GM12878 (cell line): ENCODE data around the gene MRRF. TPM values are rescaled to one million over a fixed set of nuclear protein-coding genes. Genes with fewer than 3 reads are reported as not detected.
"Not testable (repeated sequence)": the region's sequence is repeated elsewhere in the genome, so short reads cannot be mapped to it uniquely, and the experiment has no call there.

Source experiments
- ATAC-seq: fragments of 200-7000 bp; cut with Tn5 transposase; 3 replicates; pipeline ENCODE4 v1.9.1; 2020; ENCODE audit warnings: mild to moderate bottlenecking, moderate library complexity
- BruUV-seq: library from RNA; stranded (reverse); fragments of 400-500 nt; replicated peaks from 2 replicates; lab custom pipeline; 2021; lab: Mats Ljungman, UMichigan
- CTCF ChIA-PET: fragments of 300-600 bp; sonication (Branson Sonifier 250); formaldehyde crosslinking; extraction: SDS; loops from one replicate; lab custom pipeline; 2021; ENCODE audit warnings: inconsistent platforms; lab: Yijun Ruan, JAX
- POLR2A ChIA-PET: fragments of 350-600 bp; formaldehyde crosslinking; extraction: SDS; loops from one replicate; lab custom pipeline; 2021; ENCODE audit warnings: inconsistent platforms; lab: Charles Lee
- RAD21 ChIA-PET: fragments of 300-600 bp; sonication (Branson Sonifier 250); formaldehyde crosslinking; loops from one replicate; lab custom pipeline; 2023; ENCODE audit warnings: antibody characterized with exemption; ENCODE audit not compliant: unreplicated experiment; lab: Charles Lee
- SMC1A ChIA-PET: fragments of 300-600 bp; sonication (Branson Sonifier 250); formaldehyde crosslinking; loops from one replicate; lab custom pipeline; 2023; ENCODE audit not compliant: unreplicated experiment, uncharacterized antibody; lab: Charles Lee
- DNase-seq: peaks from one replicate; pipeline ENCODE4 v3.0.0-alpha.2; 2011; ENCODE audit warnings: low read depth, low spot score
- FAIRE-seq: peaks from 3 replicates; lab custom pipeline; 2011; peaks lifted over from hg19 to GRCh38; lab: Jason Lieb, UNC
- H2AFZ ChIP-seq: 2 replicates; pipeline ENCODE4 v1.6.0; 2011; ENCODE audit warnings: low read depth, low read length, control low read depth; ENCODE audit not compliant: control insufficient read depth
- H3K27ac ChIP-seq: 2 replicates; pipeline ENCODE4 v1.5.1; 2011; ENCODE audit warnings: control low read depth; ENCODE audit not compliant: control insufficient read depth, insufficient read depth
- H3K27me3 ChIP-seq, 2 experiments: replicated peaks in 1 of 2; 2 replicates each; pipeline versions ENCODE4 v1.6.0 to v1.6.1; 2011; ENCODE audit warnings: low read length in 1 of 2; ENCODE audit not compliant: control insufficient read depth in 2 of 2, insufficient read depth in 2 of 2
- H3K36me3 ChIP-seq, 2 experiments: 2 replicates each; pipeline ENCODE4 v1.5.1; 2011; ENCODE audit warnings: low read length in 1 of 2; ENCODE audit not compliant: control insufficient read depth in 2 of 2, insufficient read depth in 2 of 2
- H3K4me1 ChIP-seq: 2 replicates; pipeline ENCODE4 v1.6.1; 2011; ENCODE audit warnings: mild to moderate bottlenecking, low read length, moderate library complexity, mixed read lengths; ENCODE audit not compliant: control insufficient read depth, insufficient read depth
- H3K4me2 ChIP-seq: 2 replicates; pipeline ENCODE4 v1.6.0; 2011; ENCODE audit warnings: control low read depth; ENCODE audit not compliant: control insufficient read depth, insufficient read depth
- H3K4me3 ChIP-seq: fragments of 200-600 bp; sonication (generic); 2 replicates; pipeline ENCODE4 v1.5.1; 2016
- H3K79me2 ChIP-seq: 2 replicates; pipeline ENCODE4 v1.6.0; 2011; ENCODE audit warnings: low read length; ENCODE audit not compliant: control insufficient read depth, insufficient read depth
- H3K9ac ChIP-seq: 2 replicates; pipeline ENCODE4 v1.8.0; 2011; ENCODE audit warnings: low read length, control low read depth, mixed read lengths; ENCODE audit not compliant: control insufficient read depth, insufficient read depth
- H3K9me3 ChIP-seq: replicated peaks from 3 replicates; pipeline ENCODE4 v1.5.1; 2011; ENCODE audit warnings: mild to moderate bottlenecking, low read length; ENCODE audit not compliant: control insufficient read depth, insufficient read depth
- H4K20me1 ChIP-seq: 2 replicates; pipeline ENCODE4 v1.6.0; 2011; ENCODE audit not compliant: control insufficient read depth, insufficient read depth
- HDAC2 ChIP-seq: fragments of 200-600 bp; sonication (generic); IDR thresholded peaks from 2 replicates; pipeline ENCODE4 v1.6.1; 2017
- KLF5 ChIP-seq: fragments of 450-650 bp; IDR thresholded peaks from 2 replicates; pipeline ENCODE4 v1.6.1; 2014; ENCODE audit warnings: mild to moderate bottlenecking; ENCODE audit not compliant: partially characterized antibody
- MAX ChIP-seq: IDR thresholded peaks from 2 replicates; pipeline ENCODE4 v1.6.1; 2012; ENCODE audit warnings: low read depth, low read length, improper control_type of control experiment
- NFIC ChIP-seq: IDR thresholded peaks from 2 replicates; pipeline ENCODE4 v1.6.1; 2012; ENCODE audit warnings: low read depth, mild to moderate bottlenecking, inconsistent platforms, low read length, moderate library complexity
- RAD51 ChIP-seq: fragments of 450-650 bp; IDR thresholded peaks from 2 replicates; pipeline ENCODE4 v1.6.1; 2016; ENCODE audit warnings: moderate library complexity, mild to moderate bottlenecking, inconsistent platforms
- RFX5 ChIP-seq: IDR thresholded peaks from 2 replicates; pipeline ENCODE4 v1.6.1; 2011; ENCODE audit warnings: low read depth, low read length, improper control_type of control experiment
- SMC3 ChIP-seq: IDR thresholded peaks from 2 replicates; pipeline ENCODE4 v1.6.1; 2011; ENCODE audit warnings: low read length, improper control_type of control experiment, borderline replicate concordance
- TCF7 ChIP-seq: IDR thresholded peaks from 2 replicates; pipeline ENCODE4 v1.6.1; 2014; ENCODE audit warnings: antibody characterized with exemption, borderline replicate concordance
- ZBTB33 ChIP-seq: fragments of 450-650 bp; IDR thresholded peaks from 2 replicates; pipeline ENCODE4 v1.6.1; 2017; ENCODE audit warnings: mild to moderate bottlenecking
- ZNF207 ChIP-seq: fragments of 450-650 bp; IDR thresholded peaks from 2 replicates; pipeline ENCODE4 v1.6.1; 2014; ENCODE audit warnings: antibody characterized with exemption, mild to moderate bottlenecking, borderline replicate concordance
- WGBS: methylation state at CpG from one replicate; pipeline ENCODE4 v1.1.6; 2016; ENCODE audit warnings: low lambda C conversion rate; ENCODE audit not compliant: insufficient replicate concordance, insufficient coverage; ENCODE audit errors: missing lambda C conversion rate; 5-methylcytosine and 5-hydroxymethylcytosine counted together
- in situ Hi-C: fragments of 300-500 bp; cut with MboI; formaldehyde crosslinking; loops from 9 replicates; pipeline ENCODE4 v1.14.3; 2018; ENCODE audit warnings: mixed read lengths
- intact Hi-C: fragments of 100-400 bp; cut with micrococcal nuclease; formaldehyde crosslinking; loops from one replicate; pipeline ENCODE4 v1.14.2; 2022; ENCODE audit not compliant: unreplicated experiment
- polyA plus RNA-seq, 11 experiments: library from polyadenylated mRNA; depleted of rRNA in 4 of 11; unstranded in 6 of 11; stranded (reverse) in 5 of 11; fragments of >200 nt; fragmentation: Nextera tagmentation in 4 of 11; fragmentation: Illumina TruSeq in 1 of 11; extraction: Ambion mirVana in 4 of 11; extraction: Trizol in 1 of 11; gene quantifications; 1 replicate in 1 of 11; 2 replicates in 10 of 11; pipeline versions ENCODE4 v1.2.1 to v1.2.3, GENCODE V29; 2011 to 2016; ENCODE audit warnings: inconsistent platforms in 2 of 11, missing spikeins in 2 of 11, low read depth in 1 of 11
- total RNA-seq, 4 experiments: library from RNA; depleted of rRNA in 3 of 4; stranded (reverse); fragments of >200 nt in 3 of 4; fragmentation: Illumina TruSeq in 1 of 4; extraction: Trizol in 1 of 4; gene quantifications; 2 replicates each; pipeline versions ENCODE4 v1.2.1 to v1.2.3, GENCODE V29; 2013 to 2021

MRRF gene
- total and polyA plus RNA-seq, 10 of the 15 experiments (the other 5 are each of a cell fraction or from before 2014, with no cell fraction given) = 64.8 to 112 (median 76.4) TPM

- Histone ChIP-seq H3K4me1 (0 out of 2 replicates have a peak, but pooled peaks cover 3% of the 10 kb centered on the region), H4K20me1 (no peaks in the 10 kb centered on the region), H3K4me3 (no peak overlapping the region), H3K36me3 (peaks cover 11 to 14% of the 10 kb centered on the region in 2 experiments; a peak in 3 of 4 replicates), H3K79me2 (no peaks in the 10 kb centered on the region), H3K9me3 (no peaks in the 10 kb centered on the region), H3K9ac (no peak overlapping the region), H3K27ac (no peak overlapping the region), H2AFZ (no peak overlapping the region), H3K4me2 (no peak overlapping the region), H3K27me3 (no peaks in the 10 kb centered on the region)
- FAIRE-seq (no peak), DNase-seq (no peak), ATAC-seq (no peak)
- ChIA-PET RAD21 (no interaction called here), SMC1A (interaction anchor here (0.6 kb wide), 1 partner anchor 1536 kb away, joined by 3 read pairs; no protein-coding TSS in a partner anchor), CTCF (no interaction called here), POLR2A (no interaction called here)
- BruUV-seq = no TSS peak
- 96% methylated on average over 1 of the region's 1 CpG for WGBS
- in situ Hi-C loops (no loop called here), intact Hi-C loops (no loop called here)
- no peak for TF ChIP-seq ZBTB33
Measured at GRCh38 chr9:122320413-122320881, 55.8 kb downstream of the MRRF start.

- no TSS peak for BruUV-seq
- Histone ChIP-seq H3K4me3 (no peak overlapping the region), H3K79me2 (no peaks in the 10 kb centered on the region), H2AFZ (no peak overlapping the region), H4K20me1 (no peaks in the 10 kb centered on the region), H3K9ac (no peak overlapping the region), H3K9me3 (no peaks in the 10 kb centered on the region), H3K27me3 (no peaks in the 10 kb centered on the region), H3K4me2 (no peak overlapping the region), H3K36me3 (peaks cover 11% of the 10 kb centered on the region in 2 experiments; a peak in 3 of 4 replicates), H3K4me1 (peaks cover 7% of the 10 kb centered on the region; the same call in 1 of the 2 replicates), H3K27ac (no peak overlapping the region)
- intact Hi-C loops = no loop called here
- SMC1A ChIA-PET = no interaction called here
- ATAC-seq (no peak), FAIRE-seq (no peak), DNase-seq (no peak)
- CTCF ChIA-PET = no interaction called here
- no peak for TF ChIP-seq RFX5
- TF ChIP-seq TCF7 = no peak
- no peak for TF ChIP-seq ZNF207
- no peak for TF ChIP-seq RAD51
- no peak for TF ChIP-seq NFIC
- no peak for TF ChIP-seq MAX
- TF ChIP-seq KLF5 = no peak
- no peak for TF ChIP-seq HDAC2
- no peak for TF ChIP-seq SMC3
- in situ Hi-C loops = no loop called here
- RAD21 ChIA-PET = no interaction called here
- WGBS = 97% methylated on average over 2 of the region's 2 CpGs
- POLR2A ChIA-PET = no interaction called here
Measured at GRCh38 chr9:122322553-122322952, 57.9 kb downstream of the MRRF start.

GRCh38 chr9:122324665-122325064 is 60.0 kb downstream of the MRRF start:
- H3K27me3 ChIP-seq, CTCF ChIA-PET, BruUV-seq: not testable (repeated sequence)

More at GRCh38 chr9:122324665-122325064, 60.0 kb downstream of the MRRF start:
- peaks cover 11% of the 10 kb centered on the region in 2 experiments; a peak in 3 of 4 replicates for H3K36me3 ChIP-seq
- intact Hi-C loops, H4K20me1 ChIP-seq, POLR2A ChIA-PET, RAD21 ChIA-PET, FAIRE-seq, H3K27ac ChIP-seq, H3K79me2 ChIP-seq, H3K4me1 ChIP-seq, H3K9ac ChIP-seq, ATAC-seq, DNase-seq, H3K4me2 ChIP-seq, SMC1A ChIA-PET, in situ Hi-C loops, H3K9me3 ChIP-seq, H3K4me3 ChIP-seq, H2AFZ ChIP-seq: not testable (repeated sequence)
- WGBS = 100% methylated on average over 1 of the region's 1 CpG
